ENCODE data around the gene CLDN19. TPM values are rescaled to one million over a fixed set of nuclear protein-coding genes. Genes with fewer than 3 reads are reported as not detected.

The CLDN19 gene
- total and polyA plus RNA-seq, 2 donors (not counting 1 experiment from before 2014, with no cell fraction given) = 0.03 TPM; not detected in 1

DNA sequence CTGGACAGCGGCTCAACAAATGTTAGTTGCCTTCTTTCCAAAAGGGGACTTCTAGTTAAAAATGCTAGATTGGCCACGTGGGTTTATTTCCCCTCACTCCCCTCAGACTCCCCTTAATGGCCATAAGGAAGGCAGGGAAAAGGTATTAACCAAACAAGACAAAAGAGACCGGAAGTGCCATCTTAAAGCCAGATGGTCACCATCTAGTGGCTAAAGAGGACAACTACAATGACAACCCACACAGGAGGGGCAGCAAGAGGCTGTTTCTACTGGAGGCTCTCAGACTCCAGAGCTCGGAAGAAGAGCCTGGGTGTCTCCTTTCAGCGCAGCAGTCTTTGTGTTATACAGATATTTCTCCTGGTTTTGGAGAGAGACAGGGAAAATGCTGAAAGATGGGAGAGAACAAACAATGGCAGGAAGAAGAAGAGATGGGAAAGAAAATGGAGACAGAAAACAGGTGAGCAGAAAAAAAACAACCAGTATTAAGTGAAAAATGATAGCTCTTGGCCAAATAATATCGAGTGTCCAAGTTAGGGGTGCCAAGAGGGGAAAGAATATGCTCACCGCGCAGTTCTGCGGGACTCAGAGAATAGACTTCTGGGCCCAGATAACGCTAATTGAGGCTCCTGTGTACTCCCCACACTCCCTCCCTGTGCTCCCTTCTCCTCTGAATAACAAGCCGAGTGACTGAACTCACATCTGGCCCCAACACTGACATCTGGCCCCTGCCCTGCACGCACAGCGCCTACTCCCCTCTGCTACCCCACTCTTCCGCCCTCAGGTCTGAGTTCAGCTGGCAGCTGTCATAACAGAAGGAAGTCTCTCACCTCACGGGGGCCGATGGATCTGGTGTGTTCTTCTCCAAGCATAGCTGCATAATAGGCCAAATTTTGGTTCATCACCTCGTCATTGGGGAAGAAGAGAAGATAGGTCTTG is 17.2 kb upstream of the CLDN19 start:
- Histone ChIP-seq H2AFZ (ENCODE audit: insufficient read depth, low read depth, low read length, poor library complexity, severe bottlenecking) (no peak overlapping the region), H3K4me1 (ENCODE audit: control insufficient read depth in 2 of 2, insufficient read depth in 2 of 2, low read length in 2 of 2) (peaks cover 15 to 16% of the 10 kb centered on the region in 2 donors), H3K4me3 (ENCODE audit: control extremely low read depth in 1 of 5, extremely low read depth in 1 of 5, insufficient read depth in 1 of 5, low read depth in 2 of 5, low read length in 4 of 5) (no peak overlapping the region), H4K20me1 (ENCODE audit: control insufficient read depth, insufficient read depth, low read length, poor library complexity, severe bottlenecking) (no peaks in the 10 kb centered on the region), H3K79me2 (ENCODE audit: control insufficient read depth, insufficient read depth, low read length) (peaks cover under 1% of the 10 kb centered on the region), H3K27ac (ENCODE audit: low read length in 2 of 2) (no peak overlapping the region), H3K9ac (ENCODE audit: low read length) (no peak overlapping the region), H3K9me3 (ENCODE audit: control extremely low read depth in 1 of 3, control insufficient read depth in 2 of 3, insufficient read depth in 1 of 3, low read length in 2 of 3) (no peaks in the 10 kb centered on the region), H3K27me3 (replicated peaks in 1 of 4; ENCODE audit: control extremely low read depth in 1 of 4, control insufficient read depth in 3 of 4, insufficient read depth in 4 of 4, low read length in 3 of 4) (no peaks in the 10 kb centered on the region), H3K4me2 (replicated peaks; ENCODE audit: low read depth, low read length, poor library complexity, severe bottlenecking) (no peak overlapping the region), H3K36me3 (replicated peaks in 1 of 2; ENCODE audit: control extremely low read depth in 1 of 2, control insufficient read depth in 1 of 2, extremely low read depth in 1 of 2, insufficient read depth in 2 of 2, low read length in 1 of 2) (peaks cover 21 to 47% of the 10 kb centered on the region in 2 experiments)
- POLR2A ChIA-PET = no interaction called here
- peak; percentile 69 for TF ChIP-seq CTCF (IDR thresholded peaks at IDR 0.05)
- no peak for TF ChIP-seq EZH2 (IDR thresholded peaks at IDR 0.05; ENCODE audit: borderline replicate concordance, insufficient read depth, low read depth, low read length, poor library complexity, severe bottlenecking)
- intact Hi-C loops (cut with micrococcal nuclease) = loop anchor here (1.0 kb wide), 1 partner anchor 179 kb away; no protein-coding TSS in a partner anchor
- peaks cover 12% of the 10 kb centered on the region for H3K4me1 Mint-ChIP-seq
- H3K27me3 Mint-ChIP-seq = no peaks in the 10 kb centered on the region
- CTCF ChIA-PET = interaction anchor here (0.6 to 1.8 kb wide), 7 partner anchors 10 to 507 kb away, joined by 3 to 7 read pairs (median 4); partner anchors contain the start of genes C1orf50 and P3H1
- peak; percentile 36 for ATAC-seq (ENCODE audit: low read depth)
- no peaks in the 10 kb centered on the region for H3K9me3 Mint-ChIP-seq (ENCODE audit: insufficient read depth)
- peak; percentile 53 for DNase-seq
- no peak overlapping the region for H3K4me3 Mint-ChIP-seq
- WGBS (ENCODE audit: insufficient coverage) = 93% methylated on average over 11 of the region's 17 CpGs
- H3K27ac Mint-ChIP-seq = peak overlapping the region; percentile 66

DNA sequence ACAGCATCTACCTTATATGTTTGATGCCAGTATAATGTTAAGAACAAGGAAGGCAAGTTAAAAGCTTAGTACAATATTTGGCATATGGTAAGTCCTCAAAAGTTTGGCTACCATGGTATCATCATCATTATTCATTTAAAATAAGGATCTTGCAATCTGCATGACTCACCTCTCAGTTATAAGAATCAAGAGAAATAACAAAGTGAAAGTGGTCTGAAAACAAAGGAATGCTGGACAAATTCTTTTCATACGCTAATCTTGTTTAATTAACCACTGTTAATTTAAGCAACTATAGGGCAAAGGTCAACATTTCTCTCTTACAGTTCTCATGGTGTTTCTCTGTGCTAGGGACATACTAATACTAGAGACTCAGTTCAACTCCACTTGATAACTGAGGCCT is 13.0 kb upstream of the CLDN19 start:
- peaks cover 0 to 3% (median 0%) of the 10 kb centered on the region in 3 donors for H3K9me3 ChIP-seq (ENCODE audit: control extremely low read depth in 1 of 3, control insufficient read depth in 2 of 3, insufficient read depth in 1 of 3, low read length in 2 of 3)
- no peaks in the 10 kb centered on the region for H3K79me2 ChIP-seq (ENCODE audit: control insufficient read depth, insufficient read depth, low read length)
- H3K4me2 ChIP-seq (replicated peaks; ENCODE audit: low read depth, low read length, poor library complexity, severe bottlenecking) = no peak overlapping the region
- no peak overlapping the region for H2AFZ ChIP-seq (ENCODE audit: insufficient read depth, low read depth, low read length, poor library complexity, severe bottlenecking)
- no peak for ATAC-seq (ENCODE audit: low read depth)
- intact Hi-C loops (cut with micrococcal nuclease) = no loop called here
- peaks cover 24 to 60% of the 10 kb centered on the region in 2 experiments for H3K36me3 ChIP-seq (replicated peaks in 1 of 2; ENCODE audit: control extremely low read depth in 1 of 2, control insufficient read depth in 1 of 2, extremely low read depth in 1 of 2, insufficient read depth in 2 of 2, low read length in 1 of 2)
- Mint-ChIP-seq H3K9me3 (ENCODE audit: insufficient read depth) (peaks cover 2% of the 10 kb centered on the region), H3K4me3 (no peak overlapping the region), H3K27me3 (no peaks in the 10 kb centered on the region), H3K27ac (no peak overlapping the region), H3K4me1 (peaks cover 4% of the 10 kb centered on the region)
- H3K4me1 ChIP-seq (ENCODE audit: control insufficient read depth in 2 of 2, insufficient read depth in 2 of 2, low read length in 2 of 2) = no peaks in the 10 kb centered on the region
- no peaks in the 10 kb centered on the region for H4K20me1 ChIP-seq (ENCODE audit: control insufficient read depth, insufficient read depth, low read length, poor library complexity, severe bottlenecking)
- DNase-seq = no peak
- H3K9ac ChIP-seq (ENCODE audit: low read length) = no peak overlapping the region
- no peaks in the 10 kb centered on the region for H3K27me3 ChIP-seq (replicated peaks in 1 of 4; ENCODE audit: control extremely low read depth in 1 of 4, control insufficient read depth in 3 of 4, insufficient read depth in 4 of 4, low read length in 3 of 4)
- ChIA-PET CTCF (interaction anchor here (0.9 to 1.5 kb wide), 2 partner anchors 13 to 175 kb away, joined by 4 read pairs; partner anchors contain the start of gene P3H1), POLR2A (no interaction called here)
- no CpG with 5 or more reads among the region's 1 CpG for WGBS (ENCODE audit: insufficient coverage)
- TF ChIP-seq EZH2 (IDR thresholded peaks at IDR 0.05; ENCODE audit: borderline replicate concordance, insufficient read depth, low read depth, low read length, poor library complexity, severe bottlenecking) (no peak), CTCF (IDR thresholded peaks at IDR 0.05) (no peak)
- no peak overlapping the region for H3K27ac ChIP-seq (ENCODE audit: low read length in 2 of 2)
- H3K4me3 ChIP-seq (ENCODE audit: control extremely low read depth in 1 of 5, extremely low read depth in 1 of 5, insufficient read depth in 1 of 5, low read depth in 2 of 5, low read length in 4 of 5) = no peak overlapping the region

Data from B cell (primary cell).